Hepatocyte (in vitro differentiated cells): ENCODE measurements around the gene PHF14.

Experiments used
- EZH2 ChIP-seq: fragments of 200-600 bp; sonication (generic); IDR thresholded peaks from 2 replicates; pipeline ENCODE4 v1.6.1; 2016; ENCODE audit warnings: antibody characterized with exemption, mild to moderate bottlenecking, borderline replicate concordance
- TF ChIP-seq, protein P1 (sequence below): fragments of 200-600 bp; sonication (generic); IDR thresholded peaks from 2 replicates; pipeline ENCODE4 v1.5.1; 2016; ENCODE audit warnings: antibody characterized with exemption, mild to moderate bottlenecking; ENCODE audit not compliant: poor library complexity

DNA sequence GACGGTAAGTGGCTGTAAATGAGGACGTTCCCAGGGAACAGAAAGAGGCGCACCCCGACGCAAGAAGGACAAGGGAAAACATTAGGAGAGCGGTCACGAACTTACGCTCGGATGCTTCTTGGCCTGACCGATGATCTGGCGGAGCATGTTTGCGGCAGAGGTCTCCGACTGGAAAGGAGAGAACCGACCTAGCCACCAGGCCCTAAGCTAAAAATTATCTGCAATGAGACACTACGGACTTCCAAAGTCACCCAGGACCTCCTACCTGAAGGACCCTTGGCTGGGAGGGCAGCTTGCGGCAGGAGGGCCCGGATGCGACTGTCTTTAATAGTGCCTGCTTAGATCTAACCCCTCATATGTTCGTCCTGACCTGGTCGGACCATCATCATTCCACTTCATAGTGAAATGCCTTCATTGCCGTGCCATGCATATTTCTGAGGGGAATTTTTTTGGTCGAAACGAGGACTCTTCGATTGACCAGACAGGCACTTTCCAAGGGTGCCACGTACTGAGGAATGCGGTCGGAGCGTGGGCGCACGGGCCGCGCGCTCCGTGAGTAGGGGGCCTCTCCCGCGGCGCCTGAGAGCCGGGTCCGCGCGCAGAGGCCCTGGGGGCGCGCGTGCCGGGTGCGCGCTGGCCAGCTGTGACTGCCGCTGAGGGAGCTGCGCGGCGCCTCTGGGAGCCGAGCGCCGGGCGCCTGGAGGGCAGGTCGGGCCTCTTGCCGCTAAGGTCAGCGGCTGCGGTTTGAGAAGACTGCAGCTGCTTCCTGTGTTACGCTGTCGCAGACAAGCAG, 33.6 kb upstream of the PHF14 start:
- TF ChIP-seq, protein P1, sequence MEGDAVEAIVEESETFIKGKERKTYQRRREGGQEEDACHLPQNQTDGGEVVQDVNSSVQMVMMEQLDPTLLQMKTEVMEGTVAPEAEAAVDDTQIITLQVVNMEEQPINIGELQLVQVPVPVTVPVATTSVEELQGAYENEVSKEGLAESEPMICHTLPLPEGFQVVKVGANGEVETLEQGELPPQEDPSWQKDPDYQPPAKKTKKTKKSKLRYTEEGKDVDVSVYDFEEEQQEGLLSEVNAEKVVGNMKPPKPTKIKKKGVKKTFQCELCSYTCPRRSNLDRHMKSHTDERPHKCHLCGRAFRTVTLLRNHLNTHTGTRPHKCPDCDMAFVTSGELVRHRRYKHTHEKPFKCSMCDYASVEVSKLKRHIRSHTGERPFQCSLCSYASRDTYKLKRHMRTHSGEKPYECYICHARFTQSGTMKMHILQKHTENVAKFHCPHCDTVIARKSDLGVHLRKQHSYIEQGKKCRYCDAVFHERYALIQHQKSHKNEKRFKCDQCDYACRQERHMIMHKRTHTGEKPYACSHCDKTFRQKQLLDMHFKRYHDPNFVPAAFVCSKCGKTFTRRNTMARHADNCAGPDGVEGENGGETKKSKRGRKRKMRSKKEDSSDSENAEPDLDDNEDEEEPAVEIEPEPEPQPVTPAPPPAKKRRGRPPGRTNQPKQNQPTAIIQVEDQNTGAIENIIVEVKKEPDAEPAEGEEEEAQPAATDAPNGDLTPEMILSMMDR, result no peak
- TF ChIP-seq EZH2, result no peak
